H1 (cell line): Measurements from ENCODE around the gene TPM2. TPM values are rescaled to one million over a fixed set of nuclear protein-coding genes. Genes with fewer than 3 reads are reported as not detected.
A peak's percentile ranks its signal among the peaks of the same experiment; 100 is the strongest.

Experiments used
- CTCF ChIA-PET: fragments of 300-600 bp; sonication (Branson Sonifier 250); formaldehyde crosslinking; loops from one replicate; lab custom pipeline; 2021; ENCODE audit not compliant: partially characterized antibody; lab: Charles Lee
- POLR2A ChIA-PET: fragments of 300-600 bp; sonication (Branson Sonifier 250); formaldehyde crosslinking; loops from one replicate; lab custom pipeline; 2021; ENCODE audit warnings: inconsistent platforms; ENCODE audit not compliant: partially characterized antibody; lab: Charles Lee
- DNase-seq, 2 experiments: peaks; one replicate each; pipeline versions ENCODE4 v3.0.0 to v3.0.0-alpha.2; 2010 to 2022; ENCODE audit warnings: low spot score in 2 of 2, low read depth in 1 of 2, mixed read lengths in 1 of 2
- FAIRE-seq: peaks from 2 replicates; lab custom pipeline; 2011; peaks lifted over from hg19 to GRCh38; lab: Jason Lieb, UNC
- H2AFZ ChIP-seq: 2 replicates; pipeline ENCODE4 v1.8.1; 2012; ENCODE audit warnings: low read length, inconsistent platforms
- H2AK5ac ChIP-seq: 2 replicates; pipeline ENCODE4 v1.6.1; 2013; ENCODE audit warnings: low read depth, low read length
- H2BK120ac ChIP-seq: replicated peaks from 2 replicates; pipeline ENCODE3; 2013; ENCODE audit warnings: low read depth, low read length, inconsistent platforms
- H2BK12ac ChIP-seq: 2 replicates; pipeline ENCODE4 v1.6.1; 2013; ENCODE audit warnings: low read depth, low read length
- H2BK15ac ChIP-seq: 2 replicates; pipeline ENCODE4 v1.6.1; 2013; ENCODE audit warnings: low read length
- H2BK20ac ChIP-seq: 2 replicates; pipeline ENCODE4 v1.6.1; 2013; ENCODE audit warnings: low read length
- H2BK5ac ChIP-seq: 2 replicates; pipeline ENCODE4 v1.6.1; 2013; ENCODE audit warnings: low read depth, low read length
- H3K14ac ChIP-seq: 2 replicates; pipeline ENCODE4 v1.6.1; 2013; ENCODE audit warnings: inconsistent platforms; ENCODE audit not compliant: insufficient read length
- H3K18ac ChIP-seq: 2 replicates; pipeline ENCODE4 v1.6.1; 2013; ENCODE audit warnings: low read length; ENCODE audit errors: extremely low read depth
- H3K23ac ChIP-seq: 2 replicates; pipeline ENCODE4 v1.6.1; 2013; ENCODE audit warnings: inconsistent platforms; ENCODE audit not compliant: insufficient read length
- H3K23me2 ChIP-seq: 2 replicates; pipeline ENCODE4 v1.6.1; 2013; ENCODE audit warnings: low read depth, low read length
- H3K27ac ChIP-seq: 2 replicates; pipeline ENCODE4 v1.6.1; 2011; ENCODE audit warnings: low read depth, low read length, inconsistent platforms
- H3K27me3 ChIP-seq, 4 experiments: replicated peaks in 1 of 4; 1 replicate in 1 of 4; 2 replicates in 3 of 4; pipeline versions ENCODE4 v1.6.1 to v1.8.1; 2011 to 2013; ENCODE audit warnings: low read length in 3 of 4, mild to moderate bottlenecking in 3 of 4, inconsistent platforms in 2 of 4, mixed read lengths in 2 of 4, moderate library complexity in 1 of 4; ENCODE audit not compliant: control insufficient read depth in 3 of 4, insufficient read depth in 3 of 4; ENCODE audit errors: extremely low read depth in 1 of 4
- H3K36me3 ChIP-seq, 4 experiments: 2 replicates each; pipeline versions ENCODE4 v1.6.1 to v1.8.1; 2011 to 2013; ENCODE audit warnings: mild to moderate bottlenecking in 4 of 4, low read length in 3 of 4, moderate library complexity in 2 of 4, control low read depth in 1 of 4, inconsistent platforms in 1 of 4; ENCODE audit not compliant: insufficient read depth in 4 of 4, control insufficient read depth in 2 of 4
- H3K4ac ChIP-seq: replicated peaks from 2 replicates; pipeline ENCODE3; 2013; ENCODE audit warnings: low read length, low read depth, mixed read lengths, inconsistent platforms; ENCODE audit not compliant: insufficient read length
- H3K4me1 ChIP-seq, 4 experiments: replicated peaks in 1 of 4; 1 replicate in 1 of 4; 2 replicates in 3 of 4; pipeline versions ENCODE4 v1.6.1 to v1.8.1; 2011 to 2013; ENCODE audit warnings: low read length in 3 of 4, inconsistent platforms in 2 of 4, mixed read lengths in 1 of 4; ENCODE audit not compliant: insufficient read depth in 4 of 4, control insufficient read depth in 3 of 4
- H3K4me2 ChIP-seq, 2 experiments: 2 replicates each; pipeline versions ENCODE4 v1.6.1 to v1.8.1; 2011 to 2013; ENCODE audit warnings: low read depth in 2 of 2, low read length in 2 of 2, control low read depth in 1 of 2, inconsistent platforms in 1 of 2, mild to moderate bottlenecking in 1 of 2; ENCODE audit not compliant: insufficient read depth in 1 of 2
- H3K4me3 ChIP-seq, 4 experiments: fragments of 200-600, 300-600 bp in 1 of 4; sonication (generic), shearing (Covaris generic), sonication (Bioruptor Twin) in 1 of 4; 2 replicates each; pipeline versions ENCODE4 v1.5.1 to v1.8.1; 2011 to 2016; ENCODE audit warnings: low read length in 4 of 4, low read depth in 3 of 4, control low read depth in 2 of 4, inconsistent platforms in 2 of 4, mild to moderate bottlenecking in 2 of 4, mixed read lengths in 1 of 4, moderate library complexity in 1 of 4; ENCODE audit not compliant: insufficient read depth in 2 of 4; ENCODE audit errors: extremely low read depth in 1 of 4
- H3K56ac ChIP-seq: replicated peaks from 2 replicates; pipeline ENCODE3; 2013; ENCODE audit warnings: low read depth, mild to moderate bottlenecking, mixed read lengths, low read length, inconsistent platforms; ENCODE audit not compliant: insufficient read length
- H3K79me1 ChIP-seq: 2 replicates; pipeline ENCODE4 v1.6.1; 2013; ENCODE audit warnings: low read depth, low read length, control low read depth
- H3K79me2 ChIP-seq, 2 experiments: 2 replicates each; pipeline versions ENCODE4 v1.6.1 to v1.8.1; 2012 to 2013; ENCODE audit warnings: low read length in 2 of 2, mild to moderate bottlenecking in 2 of 2, inconsistent platforms in 1 of 2; ENCODE audit not compliant: insufficient read depth in 2 of 2, control insufficient read depth in 1 of 2
- H3K9ac ChIP-seq, 4 experiments: replicated peaks in 1 of 4; 1 replicate in 1 of 4; 2 replicates in 3 of 4; pipeline versions ENCODE4 v1.6.1 to v1.8.1; 2011 to 2013; ENCODE audit warnings: low read depth in 3 of 4, low read length in 3 of 4, control low read depth in 2 of 4, mild to moderate bottlenecking in 2 of 4, moderate library complexity in 2 of 4, inconsistent platforms in 1 of 4; ENCODE audit errors: extremely low read depth in 1 of 4
- H3K9me3 ChIP-seq, 2 experiments: 2 replicates each; pipeline versions ENCODE4 v1.6.1 to v1.8.1; 2012 to 2013; ENCODE audit warnings: mild to moderate bottlenecking in 2 of 2, moderate library complexity in 2 of 2, control low read depth in 1 of 2, inconsistent platforms in 1 of 2, low read depth in 1 of 2, low read length in 1 of 2, mixed read lengths in 1 of 2; ENCODE audit not compliant: insufficient read depth in 2 of 2
- H4K20me1 ChIP-seq, 2 experiments: replicated peaks in 1 of 2; 2 replicates each; pipeline versions ENCODE3 to v1.8.1; 2011 to 2013; ENCODE audit warnings: inconsistent platforms in 2 of 2, low read length in 2 of 2, mild to moderate bottlenecking in 1 of 2; ENCODE audit not compliant: insufficient read depth in 2 of 2, control insufficient read depth in 1 of 2
- H4K5ac ChIP-seq: 2 replicates; pipeline ENCODE4 v1.6.1; 2013; ENCODE audit warnings: low read length, low read depth, mixed read lengths, inconsistent platforms; ENCODE audit not compliant: insufficient read length
- H4K8ac ChIP-seq: 2 replicates; pipeline ENCODE4 v1.8.0; 2013; ENCODE audit warnings: mild to moderate bottlenecking, moderate library complexity, low read length, inconsistent platforms; ENCODE audit not compliant: insufficient read depth; ENCODE audit errors: extremely low read depth
- H4K91ac ChIP-seq: replicated peaks from 2 replicates; pipeline ENCODE3; 2013; ENCODE audit warnings: low read length, mixed read lengths, inconsistent platforms; ENCODE audit not compliant: insufficient read length
- CBX5 ChIP-seq: fragments of 300-800, 300-1000 bp; sonication (generic); IDR thresholded peaks from 2 replicates; pipeline ENCODE4 v1.7.1; 2016; ENCODE audit warnings: antibody characterized with exemption, low read length, low read depth
- CHD2 ChIP-seq: IDR thresholded peaks from 2 replicates; pipeline ENCODE4 v1.6.1; 2012; ENCODE audit warnings: low read length, improper control_type of control experiment
- EGR1 ChIP-seq: IDR thresholded peaks from 2 replicates; pipeline ENCODE4 v1.6.1; 2011; ENCODE audit warnings: low read depth, low read length, borderline replicate concordance
- EP300 ChIP-seq, 2 experiments: IDR thresholded peaks; 1 replicate in 1 of 2; 2 replicates in 1 of 2; pipeline ENCODE4 v1.6.1; 2011 to 2012; ENCODE audit warnings: low read depth in 2 of 2, low read length in 2 of 2, mild to moderate bottlenecking in 2 of 2, borderline replicate concordance in 1 of 2, inconsistent platforms in 1 of 2, moderate library complexity in 1 of 2
- FOSL1 ChIP-seq: IDR thresholded peaks from 2 replicates; pipeline ENCODE4 v1.6.1; 2011; ENCODE audit warnings: mild to moderate bottlenecking, low read depth, low read length, moderate library complexity; ENCODE audit not compliant: insufficient read depth
- HDAC2 ChIP-seq, 2 experiments: fragments of 300-600 bp in 1 of 2; sonication (generic) in 1 of 2; IDR thresholded peaks; 2 replicates each; pipeline ENCODE4 v1.6.1; 2011 to 2012; ENCODE audit warnings: low read depth in 2 of 2, low read length in 2 of 2, mild to moderate bottlenecking in 2 of 2, moderate library complexity in 2 of 2, borderline replicate concordance in 1 of 2, inconsistent platforms in 1 of 2
- HDAC6 ChIP-seq: IDR thresholded peaks from one replicate; pipeline ENCODE4 v1.7.1; 2012; ENCODE audit warnings: low read depth, mild to moderate bottlenecking, inconsistent platforms, low read length, moderate library complexity
- NRF1 ChIP-seq: IDR thresholded peaks from 2 replicates; pipeline ENCODE4 v1.6.1; 2011; ENCODE audit warnings: mild to moderate bottlenecking, low read depth, low read length, improper control_type of control experiment
- RNF2 ChIP-seq: fragments of 200-900, 300-1000 bp; sonication (generic); IDR thresholded peaks from 2 replicates; pipeline ENCODE4 v1.7.1; 2016; ENCODE audit warnings: borderline replicate concordance, low read depth, mild to moderate bottlenecking, antibody characterized with exemption, low read length; ENCODE audit not compliant: poor library complexity, severe bottlenecking; ENCODE audit errors: missing control alignments
- SIN3A ChIP-seq, 2 experiments: IDR thresholded peaks in 1 of 2; conservative IDR thresholded peaks in 1 of 2; 2 replicates each; pipeline ENCODE4 v1.6.1; 2011 to 2012; ENCODE audit warnings: low read length in 2 of 2, improper control_type of control experiment in 1 of 2, low read depth in 1 of 2, mild to moderate bottlenecking in 1 of 2
- YY1 ChIP-seq: IDR thresholded peaks from 2 replicates; pipeline ENCODE4 v1.6.1; 2011; ENCODE audit warnings: low read depth, mild to moderate bottlenecking, low read length
- whole genome bisulfite sequencing, 2 experiments: shearing (Covaris generic) in 1 of 2; methylation state at CpG; one replicate each; pipeline versions ENCODE4 v1.1.6 to v1.1.7; 2013 to 2015; ENCODE audit warnings: low lambda C conversion rate in 2 of 2, mixed read lengths in 2 of 2, inconsistent platforms in 1 of 2, low coverage in 1 of 2, missing lambda C conversion rate in 1 of 2; ENCODE audit not compliant: insufficient replicate concordance in 2 of 2, insufficient coverage in 1 of 2, insufficient read length in 1 of 2; ENCODE audit errors: extremely low coverage in 1 of 2, missing lambda C conversion rate in 1 of 2; 5-methylcytosine and 5-hydroxymethylcytosine counted together
- polyA plus RNA-seq, 7 experiments: library from polyadenylated mRNA; depleted of rRNA in 3 of 7; stranded (reverse) in 5 of 7; unstranded in 2 of 7; fragments of >200 nt in 5 of 7; fragments of 200-250 nt in 2 of 7; gene quantifications; 1 replicate in 5 of 7; 2 replicates in 1 of 7; 4 replicates in 1 of 7; pipeline versions ENCODE4 v1.2.1 to v1.2.3, GENCODE V29; 2011 to 2013; ENCODE audit warnings: missing spikeins in 2 of 7, mixed read lengths in 2 of 7
- total RNA-seq: library from RNA; stranded (reverse); fragmentation: NEBNext Ultra II Directional; extraction: Animal tissue kit (Norgen Biotek cat#: 25700); gene quantifications from 2 replicates; pipeline ENCODE4 v1.2.1, GENCODE V29; 2021

TPM2 gene
- total and polyA plus RNA-seq, 2 of the 8 experiments (the other 6 are each of a cell fraction or from before 2014, with no cell fraction given): 62.5 to 181 TPM

DNA sequence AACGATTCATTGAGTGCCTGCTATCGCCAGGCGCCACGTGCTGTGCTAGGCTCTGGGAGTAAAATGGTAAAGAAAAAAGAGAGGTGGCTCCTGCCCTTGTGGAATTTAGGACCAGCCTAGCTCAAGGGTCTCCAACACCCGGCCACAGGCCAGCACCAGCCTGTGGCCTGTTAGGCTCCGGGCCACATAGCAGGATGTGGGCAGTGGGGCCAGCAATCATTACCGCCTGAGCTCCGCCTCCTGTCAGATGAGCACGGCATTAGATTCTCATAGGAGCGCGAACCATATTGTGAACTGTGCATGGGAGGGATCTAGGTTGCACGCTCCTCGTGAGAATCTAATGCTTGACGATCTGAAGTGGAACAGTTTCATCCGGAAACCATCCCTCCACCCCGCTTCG, 33.4 kb downstream of the TPM2 start:
- Histone ChIP-seq H4K5ac (no peak overlapping the region), H3K79me2 (no peaks in the 10 kb centered on the region), H3K4me2 (peak overlapping the region in 1 of 2 experiments; percentile 92; a peak in 1 of 4 replicates), H4K8ac (no peak overlapping the region), H3K14ac (no peak overlapping the region), H3K4ac (no peak overlapping the region), H3K4me3 (no peak overlapping the region), H2AFZ (no peak overlapping the region), H3K18ac (no peak overlapping the region), H3K4me1 (peaks cover 0 to 2% (median under 1%) of the 10 kb centered on the region in 4 experiments; a peak in 5 of 7 replicates), H2BK120ac (no peak overlapping the region), H4K20me1 (peaks cover 2 to 4% of the 10 kb centered on the region in 2 experiments), H2BK5ac (no peak overlapping the region), H2AK5ac (no peak overlapping the region), H3K27ac (no peak overlapping the region), H3K23ac (no peak overlapping the region), H3K79me1 (no peaks in the 10 kb centered on the region), H4K91ac (no peak overlapping the region), H2BK20ac (no peak overlapping the region), H2BK15ac (no peak overlapping the region), H3K36me3 (peaks cover 0 to 11% (median under 1%) of the 10 kb centered on the region in 4 experiments; a peak in 4 of 8 replicates), H3K23me2 (peaks cover 10% of the 10 kb centered on the region), H3K9me3 (no peaks in the 10 kb centered on the region), H2BK12ac (no peak overlapping the region), H3K56ac (no peak overlapping the region), H3K9ac (no peak overlapping the region), H3K27me3 (peaks cover 0 to 7% (median 0%) of the 10 kb centered on the region in 4 experiments; a peak in 1 of 7 replicates)
- DNase-seq: no peak
- TF ChIP-seq EP300 (IDR thresholded peaks at IDR 0.05; ENCODE audit: borderline replicate concordance in 1 of 2, low read depth in 2 of 2, low read length in 2 of 2) (no peak), YY1 (no peak), HDAC2 (IDR thresholded peaks at IDR 0.05; ENCODE audit: borderline replicate concordance in 1 of 2, low read depth in 2 of 2, low read length in 2 of 2) (no peak), CBX5 (no peak), CHD2 (no peak), NRF1 (no peak), RNF2 (no peak), HDAC6 (no peak), SIN3A (conservative IDR thresholded peaks at IDR 0.05 in 1 of 2, IDR thresholded peaks at IDR 0.05 in 1 of 2; ENCODE audit: low read depth in 1 of 2, low read length in 2 of 2) (no peak), FOSL1 (no peak), EGR1 (no peak)
- WGBS, 2 experiments: 90% methylated on average over 17 of the region's 17 CpGs; no CpG with 5 or more reads in 1 of the 2 experiments
- FAIRE-seq: no peak
- ChIA-PET POLR2A (interaction anchor here (0.6 to 7.9 kb wide), 7 partner anchors 9 to 75 kb away, joined by 3 to 84 read pairs (median 4); partner anchors contain the start of genes CREB3, TLN1 and TPM2), CTCF (interaction anchor here (0.8 to 15.9 kb wide), 16 partner anchors 8 to 137 kb away, joined by 3 to 347 read pairs (median 4); partner anchors contain the start of genes ARHGEF39, CREB3, SIT1 and TESK1)
